GM21619 (cell line): ENCODE measurements around the gene PIK3C2G.
"Not testable (repeated sequence)": the region's sequence is repeated elsewhere in the genome, so short reads cannot be mapped to it uniquely, and the experiment has no call there.

ENCODE experiments used
- ATAC-seq: cut with Tn5 transposase; IDR thresholded peaks from one replicate; pipeline ENCODE4 v1.9.1; 2021; ENCODE audit not compliant: unreplicated experiment

PIK3C2G gene, protein sequence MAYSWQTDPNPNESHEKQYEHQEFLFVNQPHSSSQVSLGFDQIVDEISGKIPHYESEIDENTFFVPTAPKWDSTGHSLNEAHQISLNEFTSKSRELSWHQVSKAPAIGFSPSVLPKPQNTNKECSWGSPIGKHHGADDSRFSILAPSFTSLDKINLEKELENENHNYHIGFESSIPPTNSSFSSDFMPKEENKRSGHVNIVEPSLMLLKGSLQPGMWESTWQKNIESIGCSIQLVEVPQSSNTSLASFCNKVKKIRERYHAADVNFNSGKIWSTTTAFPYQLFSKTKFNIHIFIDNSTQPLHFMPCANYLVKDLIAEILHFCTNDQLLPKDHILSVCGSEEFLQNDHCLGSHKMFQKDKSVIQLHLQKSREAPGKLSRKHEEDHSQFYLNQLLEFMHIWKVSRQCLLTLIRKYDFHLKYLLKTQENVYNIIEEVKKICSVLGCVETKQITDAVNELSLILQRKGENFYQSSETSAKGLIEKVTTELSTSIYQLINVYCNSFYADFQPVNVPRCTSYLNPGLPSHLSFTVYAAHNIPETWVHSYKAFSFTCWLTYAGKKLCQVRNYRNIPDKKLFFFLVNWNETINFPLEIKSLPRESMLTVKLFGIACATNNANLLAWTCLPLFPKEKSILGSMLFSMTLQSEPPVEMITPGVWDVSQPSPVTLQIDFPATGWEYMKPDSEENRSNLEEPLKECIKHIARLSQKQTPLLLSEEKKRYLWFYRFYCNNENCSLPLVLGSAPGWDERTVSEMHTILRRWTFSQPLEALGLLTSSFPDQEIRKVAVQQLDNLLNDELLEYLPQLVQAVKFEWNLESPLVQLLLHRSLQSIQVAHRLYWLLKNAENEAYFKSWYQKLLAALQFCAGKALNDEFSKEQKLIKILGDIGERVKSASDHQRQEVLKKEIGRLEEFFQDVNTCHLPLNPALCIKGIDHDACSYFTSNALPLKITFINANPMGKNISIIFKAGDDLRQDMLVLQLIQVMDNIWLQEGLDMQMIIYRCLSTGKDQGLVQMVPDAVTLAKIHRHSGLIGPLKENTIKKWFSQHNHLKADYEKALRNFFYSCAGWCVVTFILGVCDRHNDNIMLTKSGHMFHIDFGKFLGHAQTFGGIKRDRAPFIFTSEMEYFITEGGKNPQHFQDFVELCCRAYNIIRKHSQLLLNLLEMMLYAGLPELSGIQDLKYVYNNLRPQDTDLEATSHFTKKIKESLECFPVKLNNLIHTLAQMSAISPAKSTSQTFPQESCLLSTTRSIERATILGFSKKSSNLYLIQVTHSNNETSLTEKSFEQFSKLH (N-terminal part only)

DNA sequence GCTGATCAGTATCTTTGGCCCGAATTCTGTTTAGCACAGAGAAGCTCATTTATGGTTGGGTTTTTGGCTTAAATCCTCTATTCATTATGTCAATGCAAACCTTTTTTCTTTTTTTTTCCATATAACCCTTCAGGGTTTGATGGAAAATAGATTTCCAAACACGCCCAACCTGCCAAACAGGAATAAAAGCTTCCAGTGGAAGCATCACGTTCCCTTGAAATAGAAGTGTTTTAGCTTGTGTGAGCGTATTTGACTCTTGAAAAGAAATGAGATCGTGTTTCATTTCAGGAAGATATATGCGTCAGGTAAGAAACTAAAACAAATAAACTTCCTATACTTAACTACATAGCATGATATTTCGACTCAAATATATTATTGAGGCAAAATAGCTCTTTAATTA lies at the start of gene PIK3C2G:
Gene PIK3C2G (plus strand): TSS at position 246 of the 400 bp plus-strand sequence. CDS start 20,564 bp downstream, outside the sequence.
- ATAC-seq: no peak

DNA sequence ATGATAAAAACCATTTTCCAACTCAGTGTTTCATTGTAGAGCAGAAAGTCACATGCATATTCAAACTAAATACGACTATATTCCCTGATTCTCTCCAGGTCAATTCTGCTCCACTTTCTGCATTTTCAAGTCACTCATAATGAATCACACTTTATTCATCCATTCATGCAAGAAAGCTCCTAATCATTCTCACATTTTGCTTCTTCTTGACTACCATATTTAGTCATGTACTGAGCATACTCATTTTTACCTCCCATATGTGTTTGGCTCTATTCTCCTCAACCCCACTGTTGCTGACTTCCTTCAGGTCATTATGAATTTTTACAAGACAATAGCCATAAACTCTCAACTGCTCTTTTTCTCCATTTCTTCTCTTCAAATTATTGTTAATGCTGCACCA lies 43.4 kb upstream of the PIK3C2G start:
- ATAC-seq: no peak

DNA sequence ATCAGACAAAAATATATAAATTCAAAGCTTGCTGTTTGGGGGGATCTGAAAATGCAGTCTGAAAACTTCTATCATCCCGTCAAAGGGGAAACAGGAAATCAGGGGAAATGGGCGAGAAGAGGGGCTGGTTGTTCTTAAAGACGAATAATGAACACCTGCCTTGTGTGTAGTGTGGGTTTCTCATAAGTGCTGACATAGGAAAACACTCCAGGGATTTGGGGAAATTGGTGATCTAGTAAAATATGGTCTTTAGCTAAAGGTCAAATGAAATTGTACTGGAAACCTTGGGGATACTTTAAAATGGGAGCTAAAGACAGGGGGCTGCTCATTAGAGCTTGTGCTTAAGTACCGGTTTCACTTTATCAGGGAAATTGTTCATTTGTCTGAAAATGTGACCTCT lies 39.6 kb upstream of the PIK3C2G start:
- no peak for ATAC-seq

DNA sequence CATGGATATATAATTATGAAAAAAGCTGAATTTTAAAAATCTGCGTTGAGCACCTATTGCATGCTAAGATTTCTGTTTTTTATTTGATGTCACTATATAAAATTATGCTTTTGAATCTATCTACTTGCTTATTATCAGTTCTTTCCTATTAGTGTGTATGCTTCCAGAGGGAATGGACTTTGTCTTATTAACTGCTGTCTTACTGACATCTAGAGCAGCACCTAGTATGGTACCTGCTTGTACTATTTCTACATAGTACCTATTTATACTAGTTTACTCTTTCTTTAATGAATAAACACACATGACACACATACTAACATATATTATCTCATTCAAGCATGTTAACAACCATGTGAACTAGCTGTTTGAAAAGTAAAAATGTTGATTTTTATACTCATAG lies 38.6 kb upstream of the PIK3C2G start:
- no peak for ATAC-seq

DNA sequence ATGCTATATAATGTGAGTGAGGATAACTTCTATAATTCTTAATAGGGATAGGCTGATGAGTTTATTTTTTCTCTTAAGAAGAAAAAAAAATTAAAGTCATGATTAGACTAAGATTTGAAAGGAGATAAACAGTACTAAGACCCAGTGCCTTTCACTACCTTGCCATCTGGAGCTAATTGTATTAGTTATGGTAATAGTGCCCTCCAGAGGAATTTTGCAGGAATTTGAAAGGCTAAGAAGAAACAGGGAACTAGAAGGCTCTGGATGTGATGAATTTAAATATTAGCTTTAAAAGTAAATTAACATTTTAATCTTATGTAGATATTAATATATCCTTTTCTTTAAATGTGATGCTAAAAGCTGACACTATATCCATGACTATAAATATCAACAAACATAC lies 36.6 kb upstream of the PIK3C2G start:
- ATAC-seq: no peak

DNA sequence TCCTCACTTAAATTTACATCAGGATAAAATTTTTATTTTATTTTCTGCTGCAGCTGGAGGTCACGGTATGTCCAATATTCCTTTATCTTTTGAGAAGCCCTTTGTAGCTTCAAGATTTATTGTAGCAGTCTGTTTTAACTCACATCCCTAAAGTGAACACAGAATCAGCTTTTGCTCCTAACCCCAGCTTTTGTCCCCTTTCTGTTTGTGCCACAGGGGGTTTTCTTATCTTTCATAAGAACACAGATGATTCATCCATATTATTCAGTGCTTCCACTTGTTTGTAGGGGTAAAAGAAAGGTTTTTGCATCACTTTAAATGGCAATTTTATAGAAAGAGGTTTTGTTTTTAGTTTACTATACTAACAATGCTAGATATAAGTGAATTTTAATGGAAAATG lies 21.8 kb upstream of the PIK3C2G start:
- ATAC-seq: no peak

DNA sequence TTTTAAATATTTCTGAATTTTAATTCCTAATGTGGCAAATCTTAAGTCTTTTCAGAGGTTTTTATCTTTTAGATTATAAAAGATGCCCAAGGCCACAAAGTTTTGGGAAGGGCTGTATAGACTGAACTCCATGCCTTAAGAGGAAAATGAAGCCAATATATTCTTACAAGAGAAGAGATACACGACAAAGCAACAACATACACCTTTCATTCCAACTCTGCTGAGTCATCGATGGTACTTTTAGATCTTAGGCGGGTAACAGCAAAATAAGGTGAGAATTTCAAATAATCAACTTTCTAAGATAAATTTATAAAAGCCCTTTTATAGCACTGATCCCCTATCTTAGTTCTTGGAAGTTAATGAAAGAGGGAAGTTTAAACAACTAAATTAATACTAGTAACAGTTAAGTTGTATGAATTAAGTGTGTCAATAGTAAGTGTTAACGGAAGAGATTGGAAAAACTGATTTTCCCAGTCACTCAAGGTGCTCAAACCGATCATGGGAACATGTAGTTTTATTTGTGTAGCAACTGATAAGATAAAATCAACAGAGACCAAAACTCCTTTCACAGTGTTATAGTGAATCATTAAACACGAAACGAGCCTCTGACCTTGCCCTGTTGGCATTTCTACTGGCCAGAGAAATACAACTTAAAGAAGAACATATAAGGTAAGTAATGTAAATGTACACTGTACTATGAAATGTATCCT lies 18.8 kb upstream of the PIK3C2G start:
- ATAC-seq: no peak

DNA sequence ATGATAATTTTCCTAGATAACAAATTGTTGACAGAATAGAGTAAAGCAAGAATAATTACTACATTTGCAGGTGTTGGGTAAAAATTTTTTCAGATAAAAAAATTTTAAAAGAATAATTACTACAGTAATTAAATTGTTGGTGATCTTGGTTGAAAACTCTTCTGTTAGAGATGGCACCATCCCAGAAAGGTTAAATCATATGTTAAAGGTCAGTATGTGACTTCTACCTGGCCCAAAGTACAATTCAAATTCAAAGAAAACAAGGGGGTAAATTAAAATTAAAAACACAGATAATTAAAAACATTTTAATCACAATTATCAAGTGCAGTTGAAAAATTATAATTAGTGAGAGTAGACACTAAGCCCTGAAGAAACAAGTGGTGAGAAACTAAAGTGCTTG lies 18.1 kb upstream of the PIK3C2G start:
- ATAC-seq: no peak

DNA sequence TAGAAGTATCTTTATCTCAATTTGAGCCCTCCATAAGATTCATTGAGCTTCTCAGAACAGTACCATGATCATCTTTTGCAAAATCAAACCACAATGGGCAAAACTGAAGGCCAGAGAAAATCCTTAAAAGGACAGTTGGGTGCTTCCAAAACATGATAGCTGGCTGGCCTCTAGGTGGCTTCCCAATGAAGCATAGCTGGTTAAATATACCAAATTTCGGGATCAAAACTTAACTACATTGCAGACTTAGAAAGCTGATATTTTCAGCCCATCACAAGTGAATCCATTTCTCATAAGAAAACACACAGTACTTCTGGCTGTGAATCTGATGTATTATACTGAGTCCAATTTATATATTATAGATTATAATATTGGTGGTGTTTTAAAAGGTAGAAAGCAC lies 15.3 kb upstream of the PIK3C2G start:
- ATAC-seq: no peak

DNA sequence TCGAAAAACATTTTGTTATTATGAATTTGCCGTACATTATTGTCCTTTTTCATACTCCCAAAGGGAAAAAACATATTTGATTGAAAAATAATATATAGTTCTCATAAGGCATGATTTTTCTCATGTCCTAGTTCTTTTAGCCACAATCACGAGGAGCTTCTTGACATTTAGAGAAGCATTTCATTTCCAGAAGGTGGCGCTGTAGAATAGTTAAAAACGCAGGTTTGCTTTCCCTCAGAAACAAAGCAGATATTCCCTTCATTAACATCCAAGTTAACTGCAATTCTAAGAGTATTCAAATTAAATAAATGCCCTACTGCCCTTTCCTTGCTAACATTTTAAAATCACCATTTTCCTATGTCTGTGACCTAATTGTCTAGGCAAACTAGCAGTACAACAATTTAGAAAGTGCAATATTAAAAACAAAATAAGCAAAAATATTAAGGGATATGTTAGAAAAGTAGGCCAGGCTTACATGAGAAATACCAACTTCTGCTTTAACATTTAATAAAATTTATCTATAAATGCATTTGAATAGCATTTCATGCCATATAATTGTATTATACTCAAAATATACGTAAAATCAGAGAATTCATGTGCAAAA lies 10.9 kb upstream of the PIK3C2G start:
- no peak for ATAC-seq

DNA sequence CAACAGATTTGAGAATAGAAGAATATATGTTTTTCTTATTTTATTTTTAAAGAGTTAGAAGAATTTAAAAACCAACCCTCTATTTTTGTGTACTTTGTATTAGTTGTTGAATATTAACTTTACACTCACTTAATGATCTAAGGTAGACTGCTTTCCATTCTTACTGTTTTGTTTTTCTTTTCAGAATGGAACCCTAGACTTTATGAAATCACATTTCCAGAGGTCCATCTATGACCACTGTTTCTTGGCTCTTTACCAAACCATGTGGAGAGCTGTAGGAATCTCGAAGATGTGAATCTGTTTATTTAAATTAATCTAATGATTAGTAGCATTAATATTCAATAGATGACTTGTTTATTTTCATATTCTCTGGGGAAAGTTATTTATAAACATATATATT lies 7.2 kb upstream of the PIK3C2G start:
- no peak for ATAC-seq

DNA sequence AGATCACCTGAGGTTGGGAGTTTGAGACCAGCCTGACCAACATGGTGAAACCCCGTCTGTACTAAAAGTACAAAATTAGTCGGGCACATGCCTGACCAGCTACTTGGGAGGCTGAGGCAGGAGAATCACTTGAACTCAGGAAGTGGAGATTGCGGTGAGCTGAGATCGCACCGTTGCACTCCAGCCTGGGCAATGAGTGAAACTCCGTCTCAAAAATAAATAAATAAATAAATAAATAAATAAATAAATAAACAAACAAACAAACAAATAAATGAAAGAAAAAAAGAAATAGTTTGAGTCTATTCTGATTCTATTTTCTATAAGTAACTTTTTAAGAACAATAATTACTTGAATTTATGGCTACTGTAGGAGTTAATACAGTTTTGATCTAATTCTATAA lies 6.3 kb upstream of the PIK3C2G start:
- not testable (repeated sequence) for ATAC-seq

DNA sequence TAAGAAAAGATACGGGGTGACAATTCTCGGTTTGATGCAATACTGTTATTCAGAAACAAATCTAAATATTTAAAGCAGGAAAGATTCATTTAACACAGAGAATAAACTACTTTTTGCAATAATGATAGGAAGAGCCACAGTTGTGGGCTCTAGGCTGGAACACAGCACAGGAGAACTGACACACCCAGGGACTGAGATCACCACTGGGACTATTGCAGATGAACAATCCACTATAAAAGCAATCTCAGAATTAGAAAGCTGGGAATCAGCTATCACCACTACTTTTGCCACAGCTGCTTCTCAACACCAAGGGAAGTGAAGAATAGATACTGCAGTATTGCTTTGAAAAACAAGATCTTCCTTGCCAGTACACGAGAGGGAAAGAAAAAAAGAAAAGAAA lies 4.1 kb upstream of the PIK3C2G start:
- ATAC-seq: no peak

DNA sequence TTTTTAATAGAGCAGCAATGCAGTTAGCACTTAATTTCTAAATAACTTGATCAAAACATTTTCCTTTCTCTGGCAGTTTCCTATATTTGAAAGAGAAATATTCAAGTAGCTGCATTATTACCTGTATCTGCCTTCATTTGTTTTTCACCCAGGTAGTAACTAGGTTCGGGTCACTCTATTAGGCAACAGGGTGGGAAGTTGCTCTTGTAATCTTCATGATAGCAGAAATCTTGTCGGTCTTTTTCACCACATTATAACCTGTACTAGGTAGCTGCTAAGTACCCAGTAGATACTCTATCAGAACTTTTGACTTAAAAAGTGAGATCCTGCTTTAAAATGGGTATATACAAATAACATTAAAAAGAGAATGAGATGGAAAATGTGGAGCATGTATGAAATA lies 2.4 kb upstream of the PIK3C2G start:
- no peak for ATAC-seq

DNA sequence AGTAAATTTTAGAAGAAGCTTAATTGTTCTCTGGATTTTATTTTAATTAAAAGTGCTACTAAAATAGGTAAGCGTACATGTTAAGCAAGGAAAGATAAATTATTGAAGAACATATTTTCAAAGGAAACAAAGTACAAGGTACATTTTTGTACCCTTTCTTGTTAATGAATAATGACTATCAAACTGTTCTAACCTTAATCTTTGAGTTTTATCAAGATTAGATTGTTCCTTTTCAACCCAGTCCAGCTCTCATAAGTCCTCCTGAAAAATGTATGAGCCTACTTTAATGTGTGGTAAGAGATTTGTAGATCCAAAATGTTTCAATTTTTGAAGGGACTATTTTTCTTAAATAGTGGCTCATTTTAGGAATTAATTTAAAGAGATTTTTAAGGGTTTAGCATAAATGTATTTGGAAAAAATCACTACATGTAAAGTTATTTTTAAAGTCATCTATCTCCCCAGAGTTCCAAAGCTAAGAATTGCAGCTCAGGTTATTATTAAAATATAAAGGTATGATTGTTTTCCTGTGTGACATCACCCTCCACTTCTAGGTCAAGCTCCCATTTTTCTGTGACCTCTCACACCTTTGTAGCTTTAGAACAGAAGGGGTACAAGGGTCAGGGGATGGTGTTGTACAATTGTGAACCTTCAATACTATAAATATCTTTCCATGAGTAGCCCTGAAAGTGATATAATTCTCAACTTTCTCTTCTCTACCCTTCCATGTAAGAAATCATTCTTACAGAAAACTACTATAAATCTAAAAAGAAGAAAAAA lies 1.2 kb upstream of the PIK3C2G start:
- no peak for ATAC-seq

DNA sequence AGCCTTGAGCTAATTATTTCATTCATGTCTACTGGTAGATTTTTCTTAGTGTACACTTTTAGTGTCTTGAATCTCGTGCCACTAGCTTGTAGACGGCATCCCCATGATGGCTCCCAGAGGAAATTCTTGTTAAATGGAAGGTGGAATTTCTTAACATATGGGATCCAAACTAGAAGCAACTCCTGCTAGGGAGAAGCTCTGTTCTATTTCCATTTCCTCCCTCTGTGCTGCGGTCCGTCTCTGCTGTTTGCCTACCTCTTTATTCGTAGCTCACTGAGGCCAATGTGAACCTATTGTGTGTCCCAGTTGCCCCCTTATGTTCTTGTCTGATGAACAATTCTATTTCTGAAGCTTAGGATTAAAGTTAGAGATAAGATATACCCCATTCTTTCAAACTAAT lies 588 bp downstream of the PIK3C2G start:
- ATAC-seq: no peak

DNA sequence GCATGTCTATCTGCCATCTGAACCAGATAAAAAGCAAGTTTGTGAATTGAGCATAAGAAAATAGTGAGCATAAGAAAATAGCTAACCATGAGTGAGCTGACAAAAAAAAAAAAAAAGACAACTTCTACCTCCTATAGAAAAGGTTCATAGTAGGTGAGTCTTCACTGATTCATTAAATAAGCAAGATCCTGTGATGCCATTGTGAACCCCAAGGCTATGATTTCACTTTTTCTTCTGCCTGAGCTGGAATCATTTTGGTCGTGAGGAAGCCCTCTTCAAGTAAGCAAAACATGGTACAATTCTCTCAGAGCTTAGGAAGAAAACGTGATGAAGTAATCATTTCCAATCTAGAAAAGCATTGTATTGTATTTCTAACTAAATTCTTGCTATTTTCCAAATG lies 1.2 kb downstream of the PIK3C2G start:
- ATAC-seq: no peak

DNA sequence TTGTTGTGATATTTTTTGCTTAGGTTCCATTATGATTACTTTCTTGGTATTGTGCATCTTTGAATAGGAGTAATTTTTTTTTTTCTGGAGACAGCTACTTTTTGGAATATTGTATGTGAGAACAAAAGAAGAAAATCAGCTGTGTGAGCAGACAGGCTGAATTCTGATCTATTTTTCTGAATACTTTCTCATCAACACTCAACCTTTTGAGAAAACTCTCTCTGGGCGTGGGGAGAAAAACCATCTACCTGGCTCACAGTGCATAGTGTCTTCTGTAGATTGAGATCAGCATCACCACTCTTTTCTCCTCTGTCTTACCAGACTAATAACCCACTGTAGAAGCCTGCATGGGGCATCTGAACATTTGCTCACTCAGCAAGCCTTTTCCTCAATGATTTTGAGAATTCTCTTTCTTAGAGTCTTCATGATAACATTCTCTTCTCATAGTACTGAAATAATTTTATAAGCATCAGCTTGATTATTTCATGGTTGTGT lies 3.3 kb downstream of the PIK3C2G start:
- ATAC-seq: no peak

DNA sequence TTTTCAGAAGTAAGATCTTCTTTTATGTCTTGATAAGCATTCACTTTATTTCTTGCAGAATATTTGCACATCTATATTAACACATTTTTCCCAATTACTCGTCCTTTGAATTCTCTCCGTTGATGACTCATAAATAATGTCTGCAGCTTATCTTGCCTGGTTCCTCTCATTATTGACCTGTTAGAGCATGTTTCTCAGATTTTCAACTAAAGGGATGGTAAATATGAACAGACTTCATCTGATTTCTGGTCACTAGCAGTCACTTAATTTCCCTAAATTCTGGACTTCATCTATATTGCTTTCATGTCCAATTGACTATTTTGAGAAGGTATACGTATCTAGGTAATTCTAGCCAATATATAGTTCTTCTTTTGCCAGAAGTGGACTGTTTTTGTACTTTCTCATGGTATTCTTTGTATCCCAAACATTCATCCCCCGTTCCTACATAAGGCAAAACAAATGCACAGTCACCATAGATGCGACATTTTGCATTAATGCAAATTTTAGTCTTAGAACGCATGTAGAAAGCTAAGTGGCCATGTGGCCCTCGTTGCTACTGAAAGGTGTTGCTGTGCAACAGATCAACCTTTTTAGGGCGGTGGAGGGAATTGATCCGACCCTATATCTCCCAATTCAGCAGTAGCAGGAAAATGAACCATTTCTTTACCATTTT lies 6.2 kb downstream of the PIK3C2G start:
- no peak for ATAC-seq
